ENCODE results near the gene ATP9A. TPM values are rescaled to one million over a fixed set of nuclear protein-coding genes. Genes with fewer than 3 reads are reported as not detected.

The ATP9A gene
- polyA plus RNA-seq, 1 experiment = 35.3 TPM

DNA sequence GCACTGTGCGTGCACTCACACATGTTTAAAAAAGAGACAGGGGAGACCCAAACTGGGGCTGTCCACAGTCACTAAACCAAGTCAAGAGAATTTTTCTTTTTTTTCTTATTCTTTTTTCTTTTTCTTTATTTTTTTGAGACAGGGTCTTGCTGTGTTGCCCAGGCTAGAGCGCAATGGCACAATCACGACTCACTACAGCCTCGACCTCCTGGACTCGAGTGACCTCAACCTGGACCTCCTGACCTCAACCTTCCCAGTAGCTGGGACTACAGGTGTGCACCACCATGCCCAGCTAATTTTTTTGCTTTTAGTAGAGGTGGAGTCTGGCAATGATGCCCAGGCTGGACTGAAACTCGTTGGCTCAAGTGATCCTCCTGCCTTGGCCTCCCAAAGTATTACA, 136.2 kb downstream of the ATP9A start:
- peak overlapping the region; percentile 32; the same call in 1 of the 2 replicates for H3K4me3 ChIP-seq (ENCODE audit: low read depth, low read length)
- no peak for DNase-seq (ENCODE audit: low read depth, low spot score)
- POLR2A ChIA-PET = no interaction called here
- H3K27ac ChIP-seq (ENCODE audit: low read depth, low read length) = peak overlapping the region; percentile 99
- TF ChIP-seq, protein P1, sequence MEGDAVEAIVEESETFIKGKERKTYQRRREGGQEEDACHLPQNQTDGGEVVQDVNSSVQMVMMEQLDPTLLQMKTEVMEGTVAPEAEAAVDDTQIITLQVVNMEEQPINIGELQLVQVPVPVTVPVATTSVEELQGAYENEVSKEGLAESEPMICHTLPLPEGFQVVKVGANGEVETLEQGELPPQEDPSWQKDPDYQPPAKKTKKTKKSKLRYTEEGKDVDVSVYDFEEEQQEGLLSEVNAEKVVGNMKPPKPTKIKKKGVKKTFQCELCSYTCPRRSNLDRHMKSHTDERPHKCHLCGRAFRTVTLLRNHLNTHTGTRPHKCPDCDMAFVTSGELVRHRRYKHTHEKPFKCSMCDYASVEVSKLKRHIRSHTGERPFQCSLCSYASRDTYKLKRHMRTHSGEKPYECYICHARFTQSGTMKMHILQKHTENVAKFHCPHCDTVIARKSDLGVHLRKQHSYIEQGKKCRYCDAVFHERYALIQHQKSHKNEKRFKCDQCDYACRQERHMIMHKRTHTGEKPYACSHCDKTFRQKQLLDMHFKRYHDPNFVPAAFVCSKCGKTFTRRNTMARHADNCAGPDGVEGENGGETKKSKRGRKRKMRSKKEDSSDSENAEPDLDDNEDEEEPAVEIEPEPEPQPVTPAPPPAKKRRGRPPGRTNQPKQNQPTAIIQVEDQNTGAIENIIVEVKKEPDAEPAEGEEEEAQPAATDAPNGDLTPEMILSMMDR (IDR thresholded peaks at IDR 0.05; ENCODE audit: low read depth, low read length) = no peak
- CTCF ChIA-PET = interaction anchor here (0.6 kb wide), 1 partner anchor 111 kb away, joined by 11 read pairs; no protein-coding TSS in a partner anchor
- no peaks in the 10 kb centered on the region for H3K27me3 ChIP-seq (ENCODE audit: control insufficient read depth, insufficient read depth, low read length)
- H3K9me3 ChIP-seq (ENCODE audit: control insufficient read depth, insufficient read depth, low read length) = peaks cover 5% of the 10 kb centered on the region; the same call in 1 of the 2 replicates

- H3K27ac ChIP-seq (ENCODE audit: low read depth, low read length) = peak overlapping the region; percentile 99
Observed at GRCh38 chr20:51631011-51631950, 136.9 kb downstream of the ATP9A start.

DNA sequence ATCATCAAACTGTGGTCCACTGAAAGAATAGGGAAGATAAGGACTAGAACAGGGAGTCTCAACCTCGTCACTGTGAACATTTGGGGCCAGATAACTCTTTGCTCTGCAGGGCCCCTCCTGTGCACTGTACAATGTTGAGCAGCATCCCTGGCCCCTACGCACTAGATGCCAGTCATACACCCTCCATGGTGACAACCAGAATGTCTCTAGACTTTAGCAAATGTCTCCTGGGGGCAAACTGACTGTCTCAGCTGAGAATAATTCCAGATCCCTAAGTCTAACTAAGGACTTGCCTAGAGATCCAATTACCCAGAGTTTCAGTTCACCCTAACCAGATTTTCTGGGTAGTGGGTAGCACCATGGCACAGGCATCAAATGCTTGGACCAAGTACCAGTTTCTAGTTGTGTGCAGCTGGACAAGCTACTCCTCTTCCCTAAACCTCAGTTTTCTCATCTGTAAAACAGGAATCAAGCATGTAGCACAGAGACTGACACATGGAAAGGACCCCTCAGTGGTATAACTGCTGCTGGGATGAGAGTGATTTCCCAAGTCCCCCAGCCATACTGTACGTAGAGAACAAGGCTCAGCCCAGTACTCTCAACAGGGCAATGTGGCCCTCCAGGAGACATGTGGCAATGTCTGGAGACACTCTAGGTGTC, 138.7 kb downstream of the ATP9A start:
- CTCF ChIA-PET = no interaction called here
- no peak for DNase-seq (ENCODE audit: low read depth, low spot score)
- Histone ChIP-seq H3K27ac (ENCODE audit: low read depth, low read length) (no peak overlapping the region), H3K9me3 (ENCODE audit: control insufficient read depth, insufficient read depth, low read length) (peaks cover 5% of the 10 kb centered on the region; the same call in 1 of the 2 replicates), H3K4me3 (ENCODE audit: low read depth, low read length) (no peak overlapping the region), H3K27me3 (ENCODE audit: control insufficient read depth, insufficient read depth, low read length) (no peaks in the 10 kb centered on the region)
- TF ChIP-seq, protein P1 (IDR thresholded peaks at IDR 0.05; ENCODE audit: low read depth, low read length) = no peak
- POLR2A ChIA-PET = no interaction called here

More at GRCh38 chr20:51631011-51631950, 136.9 kb downstream of the ATP9A start:
- TF ChIP-seq, protein P1 (IDR thresholded peaks at IDR 0.05; ENCODE audit: low read depth, low read length) = no peak
- ChIA-PET CTCF (interaction anchor here (1.0 kb wide), 1 partner anchor 169 kb away, joined by 3 read pairs; no protein-coding TSS in a partner anchor), POLR2A (interaction anchor here (1.7 kb wide), 1 partner anchor 30 kb away, joined by 4 read pairs; no protein-coding TSS in a partner anchor)
- peaks cover 5% of the 10 kb centered on the region; the same call in 1 of the 2 replicates for H3K9me3 ChIP-seq (ENCODE audit: control insufficient read depth, insufficient read depth, low read length)
- H3K27me3 ChIP-seq (ENCODE audit: control insufficient read depth, insufficient read depth, low read length) = no peaks in the 10 kb centered on the region
- H3K4me3 ChIP-seq (ENCODE audit: low read depth, low read length) = peak overlapping the region; percentile 32
- peak; percentile 97 for DNase-seq (ENCODE audit: low read depth, low spot score)

- no peak overlapping the region for H3K4me3 ChIP-seq (ENCODE audit: low read depth, low read length)
- H3K27me3 ChIP-seq (ENCODE audit: control insufficient read depth, insufficient read depth, low read length) = no peaks in the 10 kb centered on the region
- POLR2A ChIA-PET = no interaction called here
- H3K27ac ChIP-seq (ENCODE audit: low read depth, low read length) = no peak overlapping the region
- TF ChIP-seq, protein P1 (IDR thresholded peaks at IDR 0.05; ENCODE audit: low read depth, low read length) = no peak
- H3K9me3 ChIP-seq (ENCODE audit: control insufficient read depth, insufficient read depth, low read length) = peaks cover 5% of the 10 kb centered on the region; the same call in 1 of the 2 replicates
- no peak for DNase-seq (ENCODE audit: low read depth, low spot score)
- CTCF ChIA-PET = no interaction called here
Observed at GRCh38 chr20:51628533-51629398, 139.4 kb downstream of the ATP9A start.

Measured in AG04450 (cell line).